Measurements from ENCODE around the gene ZCCHC4. TPM values are rescaled to one million over a fixed set of nuclear protein-coding genes. Genes with fewer than 3 reads are reported as not detected.

The ZCCHC4 gene
- total RNA-seq, 1 donor from 2014 or later = 11.2 TPM

DNA sequence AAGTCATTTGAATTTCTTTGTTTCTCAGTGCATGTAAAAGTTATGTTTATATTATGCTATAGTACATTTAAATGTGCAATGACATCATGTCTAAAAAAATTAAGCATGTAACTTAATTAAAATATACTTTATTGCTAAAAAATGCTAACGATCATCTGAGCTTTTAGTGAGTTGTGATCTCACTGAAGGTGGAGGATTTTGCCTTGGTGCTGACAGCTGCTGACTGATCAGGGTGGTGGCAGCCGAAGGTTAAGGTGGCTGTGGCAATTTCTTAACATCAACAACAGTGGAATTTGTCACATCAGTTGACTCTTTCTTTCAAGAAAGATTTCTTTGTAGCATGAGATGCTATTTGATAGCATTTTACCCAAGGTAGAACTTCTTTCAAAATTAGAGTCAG lies 71.1 kb downstream of the ZCCHC4 start:
- no peak for DNase-seq (ENCODE audit: extremely low spot score, unreplicated experiment)
- no peak overlapping the region for H3K4me3 Mint-ChIP-seq
- H3K4me1 Mint-ChIP-seq (ENCODE audit: unreplicated experiment) = no peaks in the 10 kb centered on the region
- no peaks in the 10 kb centered on the region for H3K27me3 Mint-ChIP-seq
- H3K9me3 Mint-ChIP-seq = no peaks in the 10 kb centered on the region
- peaks cover 12% of the 10 kb centered on the region for H3K36me3 Mint-ChIP-seq
- TF ChIP-seq, protein P1, sequence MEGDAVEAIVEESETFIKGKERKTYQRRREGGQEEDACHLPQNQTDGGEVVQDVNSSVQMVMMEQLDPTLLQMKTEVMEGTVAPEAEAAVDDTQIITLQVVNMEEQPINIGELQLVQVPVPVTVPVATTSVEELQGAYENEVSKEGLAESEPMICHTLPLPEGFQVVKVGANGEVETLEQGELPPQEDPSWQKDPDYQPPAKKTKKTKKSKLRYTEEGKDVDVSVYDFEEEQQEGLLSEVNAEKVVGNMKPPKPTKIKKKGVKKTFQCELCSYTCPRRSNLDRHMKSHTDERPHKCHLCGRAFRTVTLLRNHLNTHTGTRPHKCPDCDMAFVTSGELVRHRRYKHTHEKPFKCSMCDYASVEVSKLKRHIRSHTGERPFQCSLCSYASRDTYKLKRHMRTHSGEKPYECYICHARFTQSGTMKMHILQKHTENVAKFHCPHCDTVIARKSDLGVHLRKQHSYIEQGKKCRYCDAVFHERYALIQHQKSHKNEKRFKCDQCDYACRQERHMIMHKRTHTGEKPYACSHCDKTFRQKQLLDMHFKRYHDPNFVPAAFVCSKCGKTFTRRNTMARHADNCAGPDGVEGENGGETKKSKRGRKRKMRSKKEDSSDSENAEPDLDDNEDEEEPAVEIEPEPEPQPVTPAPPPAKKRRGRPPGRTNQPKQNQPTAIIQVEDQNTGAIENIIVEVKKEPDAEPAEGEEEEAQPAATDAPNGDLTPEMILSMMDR (conservative IDR thresholded peaks at IDR 0.05) = no peak
- no peak overlapping the region for H3K27ac Mint-ChIP-seq

DNA sequence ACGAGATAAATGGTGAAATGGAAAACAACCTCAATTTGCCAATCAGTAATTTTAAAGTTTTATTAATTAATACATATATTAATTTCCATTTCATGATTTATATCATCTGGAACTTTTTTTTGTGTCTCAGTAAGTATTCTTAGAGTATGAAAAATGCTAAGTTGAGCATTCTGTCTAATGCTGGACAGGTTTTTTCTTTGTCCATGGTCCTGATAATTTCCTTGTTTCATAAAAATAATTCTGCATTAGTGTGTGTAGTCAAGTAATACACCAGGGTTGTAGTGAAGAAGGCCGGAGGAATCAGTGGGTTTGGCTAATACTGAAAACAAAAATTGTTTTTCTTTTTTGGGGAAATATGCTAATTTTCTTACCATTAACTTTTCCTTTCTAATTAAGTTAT lies 74.4 kb downstream of the ZCCHC4 start:
- TF ChIP-seq, protein P1 (conservative IDR thresholded peaks at IDR 0.05) = no peak
- no peak for DNase-seq (ENCODE audit: extremely low spot score, unreplicated experiment)
- Mint-ChIP-seq H3K36me3 (peaks cover 18% of the 10 kb centered on the region), H3K4me1 (ENCODE audit: unreplicated experiment) (no peaks in the 10 kb centered on the region), H3K27ac (no peak overlapping the region), H3K27me3 (no peaks in the 10 kb centered on the region), H3K9me3 (no peaks in the 10 kb centered on the region), H3K4me3 (no peak overlapping the region)

DNA sequence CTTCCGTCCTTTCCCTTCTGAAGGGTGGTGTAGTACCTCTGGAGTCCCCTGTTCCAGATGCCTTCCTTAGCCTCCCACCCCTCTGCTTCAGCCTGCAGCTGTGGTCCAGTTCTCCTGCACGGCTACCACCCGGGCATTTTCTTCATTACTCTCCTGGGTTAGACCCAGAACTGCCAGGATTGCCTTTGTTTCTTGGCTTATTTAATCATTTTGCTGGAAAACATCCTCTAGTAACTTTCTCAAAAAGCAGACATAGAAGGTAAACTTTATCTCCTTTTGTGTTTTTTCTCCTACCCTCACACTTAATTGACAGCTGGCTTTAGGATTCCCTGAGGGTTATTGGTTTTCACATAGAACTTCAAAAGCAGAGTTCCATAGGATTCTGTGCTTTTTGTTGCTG lies 84.7 kb downstream of the ZCCHC4 start:
- H3K27me3 Mint-ChIP-seq = no peaks in the 10 kb centered on the region
- TF ChIP-seq, protein P1 (conservative IDR thresholded peaks at IDR 0.05) = no peak
- DNase-seq (ENCODE audit: extremely low spot score, unreplicated experiment) = no peak
- H3K36me3 Mint-ChIP-seq = peaks cover 64% of the 10 kb centered on the region
- H3K27ac Mint-ChIP-seq = no peak overlapping the region
- H3K9me3 Mint-ChIP-seq = peaks cover 6% of the 10 kb centered on the region
- H3K4me1 Mint-ChIP-seq (ENCODE audit: unreplicated experiment) = no peaks in the 10 kb centered on the region
- no peak overlapping the region for H3K4me3 Mint-ChIP-seq

DNA sequence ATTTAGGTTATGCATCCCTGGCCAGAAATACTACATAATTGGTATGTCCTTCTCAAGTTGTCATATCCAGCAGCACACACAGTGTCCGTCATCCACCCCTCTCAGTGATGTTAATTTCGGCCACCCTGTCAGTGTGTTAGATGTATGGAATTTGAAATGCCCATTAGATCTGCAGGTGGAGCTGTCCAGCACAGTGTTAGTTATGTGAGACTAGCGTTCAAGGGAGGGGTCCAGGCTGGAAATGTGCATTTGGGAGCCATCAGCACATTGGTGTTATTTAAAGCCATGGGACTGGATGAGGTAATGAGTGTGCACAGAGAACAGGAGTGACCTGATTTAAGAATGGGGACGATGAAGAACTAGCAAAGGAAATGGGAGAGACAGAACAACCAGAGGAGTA lies 86.9 kb downstream of the ZCCHC4 start:
- Mint-ChIP-seq H3K27ac (no peak overlapping the region), H3K27me3 (no peaks in the 10 kb centered on the region), H3K36me3 (peaks cover 59% of the 10 kb centered on the region), H3K9me3 (peaks cover 6% of the 10 kb centered on the region), H3K4me1 (ENCODE audit: unreplicated experiment) (no peaks in the 10 kb centered on the region), H3K4me3 (no peak overlapping the region)
- TF ChIP-seq, protein P1 (conservative IDR thresholded peaks at IDR 0.05) = no peak
- no peak for DNase-seq (ENCODE audit: extremely low spot score, unreplicated experiment)

DNA sequence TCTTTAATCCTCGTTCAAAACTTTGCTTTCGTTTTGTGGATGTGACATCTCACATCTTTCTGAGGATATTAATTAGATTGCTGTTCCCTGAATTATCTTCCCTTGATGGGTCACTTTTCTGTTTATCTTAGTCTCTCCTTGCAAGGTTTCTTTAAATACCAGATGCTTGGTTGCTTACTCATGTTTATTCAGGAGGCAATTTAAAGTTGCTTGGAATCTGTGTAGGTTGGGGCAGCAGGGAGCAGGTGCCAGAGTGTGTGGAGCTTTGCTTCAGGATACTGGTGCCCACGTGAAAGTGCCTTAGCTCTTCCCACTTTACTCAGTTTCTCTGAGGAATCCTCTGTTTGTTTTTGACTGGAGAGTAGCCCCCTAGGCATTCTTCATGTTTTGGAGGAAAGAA lies 88.5 kb downstream of the ZCCHC4 start:
- TF ChIP-seq, protein P1 (conservative IDR thresholded peaks at IDR 0.05) = no peak

DNA sequence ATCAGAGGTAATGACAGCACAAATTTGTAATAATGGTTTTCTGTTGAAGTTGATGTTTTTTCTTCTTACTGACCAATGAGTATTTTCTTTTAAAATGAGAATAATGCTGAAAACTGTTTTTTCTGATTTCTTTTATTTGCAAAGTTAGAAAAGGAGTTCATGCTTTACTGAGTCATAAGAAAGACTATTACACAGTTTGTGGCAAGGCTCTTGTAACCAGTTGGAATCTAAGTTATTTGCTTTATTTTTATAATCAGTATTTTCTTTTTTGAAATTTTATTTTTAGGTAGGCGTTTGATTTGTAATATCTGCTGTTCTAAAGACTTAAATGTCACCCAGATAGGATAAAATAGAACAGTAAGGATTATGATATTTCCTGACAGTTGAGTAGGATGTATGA lies 89.9 kb downstream of the ZCCHC4 start:
- Mint-ChIP-seq H3K36me3 (peaks cover 37% of the 10 kb centered on the region), H3K27ac (no peak overlapping the region), H3K4me1 (ENCODE audit: unreplicated experiment) (no peaks in the 10 kb centered on the region), H3K9me3 (no peaks in the 10 kb centered on the region), H3K27me3 (no peaks in the 10 kb centered on the region), H3K4me3 (no peak overlapping the region)
- DNase-seq (ENCODE audit: extremely low spot score, unreplicated experiment) = no peak
- TF ChIP-seq, protein P1 (conservative IDR thresholded peaks at IDR 0.05) = no peak

More for the DNA sequence above, 88.5 kb downstream of the ZCCHC4 start:
- Mint-ChIP-seq H3K27ac (no peak overlapping the region), H3K9me3 (peaks cover 6% of the 10 kb centered on the region), H3K27me3 (no peaks in the 10 kb centered on the region), H3K4me3 (no peak overlapping the region), H3K4me1 (ENCODE audit: unreplicated experiment) (no peaks in the 10 kb centered on the region), H3K36me3 (peaks cover 49% of the 10 kb centered on the region)
- no peak for DNase-seq (ENCODE audit: extremely low spot score, unreplicated experiment)

All from type B pancreatic cell (in vitro differentiated cells).